ENCODE measurements around the gene MYO7A. TPM values are rescaled to one million over a fixed set of nuclear protein-coding genes. Genes with fewer than 3 reads are reported as not detected.

The MYO7A gene
- total RNA-seq, 1 donor from 2014 or later: 11.6 TPM

- TF ChIP-seq CTCF (IDR thresholded peaks at IDR 0.05; ENCODE audit: partially characterized antibody, unreplicated experiment): no peak
- peaks cover 18% of the 10 kb centered on the region for H3K9me3 Mint-ChIP-seq (ENCODE audit: unreplicated experiment)
- H3K4me1 Mint-ChIP-seq (ENCODE audit: low read depth, unreplicated experiment): peaks cover 25% of the 10 kb centered on the region
- no peak overlapping the region for H3K4me3 Mint-ChIP-seq (ENCODE audit: unreplicated experiment)
- no peak overlapping the region for H3K27ac Mint-ChIP-seq (ENCODE audit: unreplicated experiment)
- peaks cover 5% of the 10 kb centered on the region for H3K36me3 Mint-ChIP-seq (ENCODE audit: unreplicated experiment)
- DNase-seq: no peak
- peaks cover 16% of the 10 kb centered on the region for H3K27me3 Mint-ChIP-seq (ENCODE audit: unreplicated experiment)
These were observed 23.9 kb downstream of the MYO7A start for GRCh38 chr11:77151804-77152509.

- DNase-seq: no peak
- H3K9me3 Mint-ChIP-seq (ENCODE audit: unreplicated experiment): peaks cover 13% of the 10 kb centered on the region
- peaks cover 13% of the 10 kb centered on the region for H3K27me3 Mint-ChIP-seq (ENCODE audit: unreplicated experiment)
- H3K4me3 Mint-ChIP-seq (ENCODE audit: unreplicated experiment): no peak overlapping the region
- no peak for TF ChIP-seq CTCF (IDR thresholded peaks at IDR 0.05; ENCODE audit: partially characterized antibody, unreplicated experiment)
- peaks cover 20% of the 10 kb centered on the region for H3K4me1 Mint-ChIP-seq (ENCODE audit: low read depth, unreplicated experiment)
- H3K27ac Mint-ChIP-seq (ENCODE audit: unreplicated experiment): peak overlapping the region; percentile 34
- H3K36me3 Mint-ChIP-seq (ENCODE audit: unreplicated experiment): peaks cover 5% of the 10 kb centered on the region
These were observed 24.8 kb downstream of the MYO7A start for GRCh38 chr11:77152846-77153245.

GRCh38 chr11:77153276-77154185 lies 25.5 kb downstream of the MYO7A start:
- peaks cover 13% of the 10 kb centered on the region for H3K27me3 Mint-ChIP-seq (ENCODE audit: unreplicated experiment)
- no peak for DNase-seq
- peaks cover 16% of the 10 kb centered on the region for H3K4me1 Mint-ChIP-seq (ENCODE audit: low read depth, unreplicated experiment)
- no peak overlapping the region for H3K4me3 Mint-ChIP-seq (ENCODE audit: unreplicated experiment)
- H3K9me3 Mint-ChIP-seq (ENCODE audit: unreplicated experiment): peaks cover 13% of the 10 kb centered on the region
- H3K36me3 Mint-ChIP-seq (ENCODE audit: unreplicated experiment): peaks cover 5% of the 10 kb centered on the region
- H3K27ac Mint-ChIP-seq (ENCODE audit: unreplicated experiment): no peak overlapping the region
- TF ChIP-seq CTCF (IDR thresholded peaks at IDR 0.05; ENCODE audit: partially characterized antibody, unreplicated experiment): no peak

GRCh38 chr11:77154381-77155081 lies 26.5 kb downstream of the MYO7A start:
- Mint-ChIP-seq H3K36me3 (ENCODE audit: unreplicated experiment) (peaks cover 5% of the 10 kb centered on the region), H3K27ac (ENCODE audit: unreplicated experiment) (no peak overlapping the region), H3K4me1 (ENCODE audit: low read depth, unreplicated experiment) (peaks cover 13% of the 10 kb centered on the region), H3K9me3 (ENCODE audit: unreplicated experiment) (peaks cover 15% of the 10 kb centered on the region), H3K4me3 (ENCODE audit: unreplicated experiment) (no peak overlapping the region), H3K27me3 (ENCODE audit: unreplicated experiment) (peaks cover 13% of the 10 kb centered on the region)
- DNase-seq: no peak
- TF ChIP-seq CTCF (IDR thresholded peaks at IDR 0.05; ENCODE audit: partially characterized antibody, unreplicated experiment): no peak

All from glutamatergic neuron (in vitro differentiated cells).